Subcutaneous abdominal adipose tissue (tissue), 5 donors: ENCODE data around the gene POR.

ENCODE experiments used
- H3K27ac ChIP-seq: one replicate; pipeline ENCODE4 v1.7.0; 2013; ENCODE audit warnings: low read depth, mild to moderate bottlenecking, inconsistent platforms, low read length, moderate library complexity
- H3K27me3 ChIP-seq, 5 donors: one replicate each; pipeline ENCODE4 v1.7.0; 2013; ENCODE audit warnings: low read length in 5 of 5, inconsistent platforms in 1 of 5; ENCODE audit not compliant: control insufficient read depth in 5 of 5, insufficient read depth in 4 of 5
- H3K36me3 ChIP-seq, 5 donors: one replicate each; pipeline ENCODE4 v1.7.0; 2013; ENCODE audit warnings: low read length in 5 of 5; ENCODE audit not compliant: control insufficient read depth in 5 of 5, insufficient read depth in 5 of 5
- H3K4me1 ChIP-seq, 5 donors: one replicate each; pipeline ENCODE4 v1.7.0; 2013; ENCODE audit warnings: low read length in 5 of 5, mild to moderate bottlenecking in 3 of 5, moderate library complexity in 1 of 5; ENCODE audit not compliant: control insufficient read depth in 5 of 5, insufficient read depth in 5 of 5
- H3K4me3 ChIP-seq, 5 donors: one replicate each; pipeline ENCODE4 v1.7.0; 2013; ENCODE audit warnings: low read length in 5 of 5, low read depth in 1 of 5
- H3K9ac ChIP-seq, 5 donors: one replicate each; pipeline ENCODE4 v1.7.0; 2013; ENCODE audit warnings: low read length in 5 of 5, mild to moderate bottlenecking in 4 of 5, moderate library complexity in 3 of 5
- H3K9me3 ChIP-seq, 5 donors: one replicate each; pipeline ENCODE4 v1.7.0; 2013; ENCODE audit warnings: low read length in 5 of 5; ENCODE audit not compliant: control insufficient read depth in 5 of 5
- donor health status: healthy.
- donor health status: healthy.
- donor health status: healthy.
- donor health status: healthy.
- donor health status: healthy.

The POR gene

GRCh38 chr7:75915416-75916156, 631 bp downstream of the POR start:
- Histone ChIP-seq H3K9me3 (no peaks in the 10 kb centered on the region), H3K4me1 (peaks cover 3 to 62% (median 58%) of the 10 kb centered on the region in 5 donors), H3K36me3 (peaks cover 0 to 4% (median 0%) of the 10 kb centered on the region in 5 donors), H3K27ac (peak overlapping the region; percentile 89), H3K4me3 (peak overlapping the region; percentile 82 to 98 (median 87)), H3K27me3 (no peaks in the 10 kb centered on the region), H3K9ac (peak overlapping the region; percentile 64 to 98 (median 97))

- Histone ChIP-seq H3K9ac (peak overlapping the region; percentile 64 to 98 (median 97)), H3K27ac (peak overlapping the region; percentile 89)
Measured at GRCh38 chr7:75916259-75916658, 1.3 kb downstream of the POR start.

GRCh38 chr7:75916685-75917634, 2.0 kb downstream of the POR start:
- Histone ChIP-seq H3K9ac (peak overlapping the region in 3 of 5 donors; percentile 89 to 98 (median 97)), H3K9me3 (no peaks in the 10 kb centered on the region), H3K27me3 (no peaks in the 10 kb centered on the region), H3K36me3 (peaks cover 0 to 4% (median 0%) of the 10 kb centered on the region in 5 donors), H3K27ac (peak overlapping the region; percentile 89), H3K4me3 (peak overlapping the region; percentile 82 to 98 (median 87)), H3K4me1 (peaks cover 6 to 74% (median 70%) of the 10 kb centered on the region in 5 donors)

More at GRCh38 chr7:75916259-75916658, 1.3 kb downstream of the POR start:
- peaks cover 6 to 68% (median 63%) of the 10 kb centered on the region in 5 donors for H3K4me1 ChIP-seq
- H3K9me3 ChIP-seq, result no peaks in the 10 kb centered on the region
- H3K36me3 ChIP-seq, result peaks cover 0 to 4% (median 0%) of the 10 kb centered on the region in 5 donors
- peak overlapping the region; percentile 82 to 98 (median 87) for H3K4me3 ChIP-seq
- no peaks in the 10 kb centered on the region for H3K27me3 ChIP-seq

- Histone ChIP-seq H3K9ac (no peak overlapping the region), H3K36me3 (peaks cover 0 to 7% (median 4%) of the 10 kb centered on the region in 5 donors), H3K4me3 (no peak overlapping the region), H3K27me3 (no peaks in the 10 kb centered on the region), H3K9me3 (no peaks in the 10 kb centered on the region), H3K27ac (peak overlapping the region; percentile 14), H3K4me1 (peaks cover 6 to 75% (median 72%) of the 10 kb centered on the region in 5 donors)
Measured at GRCh38 chr7:75920431-75921161, 5.6 kb downstream of the POR start.

GRCh38 chr7:75921479-75921878, 6.5 kb downstream of the POR start:
- Histone ChIP-seq H3K4me1 (peaks cover 4 to 73% (median 69%) of the 10 kb centered on the region in 5 donors), H3K27ac (no peak overlapping the region)

GRCh38 chr7:75922966-75923603, 8.1 kb downstream of the POR start:
- no peak overlapping the region for H3K27ac ChIP-seq
- no peak overlapping the region for H3K4me3 ChIP-seq
- H3K36me3 ChIP-seq, result peaks cover 0 to 7% (median 4%) of the 10 kb centered on the region in 5 donors
- H3K9me3 ChIP-seq, result no peaks in the 10 kb centered on the region
- no peaks in the 10 kb centered on the region for H3K27me3 ChIP-seq
- H3K4me1 ChIP-seq, result peaks cover 4 to 65% (median 62%) of the 10 kb centered on the region in 5 donors
- H3K9ac ChIP-seq, result no peak overlapping the region

More at GRCh38 chr7:75921479-75921878, 6.5 kb downstream of the POR start:
- Histone ChIP-seq H3K9me3 (no peaks in the 10 kb centered on the region), H3K4me3 (no peak overlapping the region), H3K9ac (no peak overlapping the region), H3K27me3 (no peaks in the 10 kb centered on the region), H3K36me3 (peaks cover 0 to 7% (median 4%) of the 10 kb centered on the region in 5 donors)

- H3K4me1 ChIP-seq, result peaks cover 4 to 54% (median 51%) of the 10 kb centered on the region in 5 donors
- no peak overlapping the region for H3K4me3 ChIP-seq
- no peaks in the 10 kb centered on the region for H3K9me3 ChIP-seq
- H3K36me3 ChIP-seq, result peaks cover 7 to 11% (median 9%) of the 10 kb centered on the region in 5 donors
- no peak overlapping the region for H3K27ac ChIP-seq
- H3K27me3 ChIP-seq, result no peaks in the 10 kb centered on the region
- no peak overlapping the region for H3K9ac ChIP-seq
Measured at GRCh38 chr7:75924256-75924655, 9.3 kb downstream of the POR start.

GRCh38 chr7:75924889-75925288, 9.9 kb downstream of the POR start:
- H3K36me3 ChIP-seq, result peaks cover 7 to 15% (median 14%) of the 10 kb centered on the region in 5 donors
- H3K9ac ChIP-seq, result no peak overlapping the region
- H3K9me3 ChIP-seq, result no peaks in the 10 kb centered on the region
- no peak overlapping the region for H3K4me3 ChIP-seq
- no peak overlapping the region for H3K27ac ChIP-seq
- H3K27me3 ChIP-seq, result no peaks in the 10 kb centered on the region
- peaks cover 4 to 47% (median 45%) of the 10 kb centered on the region in 5 donors for H3K4me1 ChIP-seq
